ENCODE data around the gene SEC24B. TPM values are rescaled to one million over a fixed set of nuclear protein-coding genes. Genes with fewer than 3 reads are reported as not detected.
"Not testable (repeated sequence)": the region's sequence is repeated elsewhere in the genome, so short reads cannot be mapped to it uniquely, and the experiment has no call there.

The SEC24B gene
- total and polyA plus RNA-seq, 9 donors = 17.2 to 40.7 (median 33.8) TPM

- intact Hi-C loops (cut with DNase I) = no loop called here
- 87 to 97% (median 95%) methylated on average over 6 of the region's 6 CpGs for WGBS, 3 donors
Measured at GRCh38 chr4:109552237-109552636, 118.6 kb downstream of the SEC24B start.

GRCh38 chr4:109553130-109553529, 119.5 kb downstream of the SEC24B start:
- H3K4me3 ChIP-seq = no peak overlapping the region
- no peaks in the 10 kb centered on the region for H3K36me3 ChIP-seq
- H3K4me1 ChIP-seq (ENCODE audit: insufficient read depth) = no peaks in the 10 kb centered on the region
- H3K27me3 ChIP-seq = no peaks in the 10 kb centered on the region
- WGBS, 3 donors = 94 to 98% (median 95%) methylated on average over 2 of the region's 2 CpGs
- TF ChIP-seq EP300 (IDR thresholded peaks at IDR 0.05) (no peak), CTCF (IDR thresholded peaks at IDR 0.05) (no peak), POLR2A (IDR thresholded peaks at IDR 0.05) (no peak)
- H3K27ac ChIP-seq = no peak overlapping the region
- no peak for DNase-seq
- intact Hi-C loops (cut with DNase I) = no loop called here
- no peaks in the 10 kb centered on the region for H3K9me3 ChIP-seq

More at GRCh38 chr4:109552237-109552636, 118.6 kb downstream of the SEC24B start:
- H3K27ac ChIP-seq = no peak overlapping the region
- no peaks in the 10 kb centered on the region for H3K36me3 ChIP-seq
- H3K27me3 ChIP-seq = no peaks in the 10 kb centered on the region
- H3K9me3 ChIP-seq = no peaks in the 10 kb centered on the region
- no peak overlapping the region for H3K4me3 ChIP-seq
- no peak for DNase-seq
- TF ChIP-seq POLR2A (IDR thresholded peaks at IDR 0.05) = no peak
- no peak for TF ChIP-seq CTCF (IDR thresholded peaks at IDR 0.05)
- TF ChIP-seq EP300 (IDR thresholded peaks at IDR 0.05) = no peak
- H3K4me1 ChIP-seq (ENCODE audit: insufficient read depth) = no peaks in the 10 kb centered on the region

- Histone ChIP-seq H3K36me3 (no peaks in the 10 kb centered on the region), H3K27me3 (no peaks in the 10 kb centered on the region), H3K4me1 (ENCODE audit: insufficient read depth) (no peaks in the 10 kb centered on the region), H3K4me3 (no peak overlapping the region), H3K9me3 (no peaks in the 10 kb centered on the region), H3K27ac (no peak overlapping the region)
- intact Hi-C loops (cut with DNase I) = no loop called here
- DNase-seq = no peak
- 74 to 87% (median 81%) methylated on average over 3 of the region's 3 CpGs for WGBS, 3 donors
- TF ChIP-seq CTCF (IDR thresholded peaks at IDR 0.05) (no peak), EP300 (IDR thresholded peaks at IDR 0.05) (no peak), POLR2A (IDR thresholded peaks at IDR 0.05) (no peak)
Measured at GRCh38 chr4:109554971-109555370, 121.4 kb downstream of the SEC24B start.

- H3K27ac ChIP-seq = no peak overlapping the region
- no peaks in the 10 kb centered on the region for H3K4me1 ChIP-seq (ENCODE audit: insufficient read depth)
- peak in 1 of 5 donors; percentile 21 for DNase-seq
- no peaks in the 10 kb centered on the region for H3K27me3 ChIP-seq
- H3K4me3 ChIP-seq = no peak overlapping the region
- H3K36me3 ChIP-seq = no peaks in the 10 kb centered on the region
- intact Hi-C loops (cut with DNase I) = no loop called here
- TF ChIP-seq POLR2A (IDR thresholded peaks at IDR 0.05) (no peak), CTCF (IDR thresholded peaks at IDR 0.05) (no peak), EP300 (IDR thresholded peaks at IDR 0.05) (no peak)
- WGBS, 3 donors = 95 to 96% (median 96%) methylated on average over 26 to 28 of the region's 28 CpGs
- H3K9me3 ChIP-seq = no peaks in the 10 kb centered on the region
Measured at GRCh38 chr4:109557433-109557832, 123.8 kb downstream of the SEC24B start.

- H3K27me3 ChIP-seq; H3K9me3 ChIP-seq; H3K4me1 ChIP-seq (ENCODE audit: insufficient read depth); intact Hi-C loops (cut with DNase I); DNase-seq; H3K4me3 ChIP-seq; H3K27ac ChIP-seq; H3K36me3 ChIP-seq: not testable (repeated sequence)
- WGBS, 3 donors = 94 to 95% (median 95%) methylated on average over 6 of the region's 6 CpGs
Measured at GRCh38 chr4:109558095-109558494, 124.5 kb downstream of the SEC24B start.

Measured in ovary (tissue), 9 donors.